K562 (cell line): ENCODE results near the gene LAPTM5. TPM values are rescaled to one million over a fixed set of nuclear protein-coding genes. Genes with fewer than 3 reads are reported as not detected.

Experiments
- BCOR ChIP-seq: fragments of 450-650 bp; IDR thresholded peaks from 2 replicates; pipeline ENCODE4 v1.6.1; 2016
- CBFA2T2 ChIP-seq: fragments of 450-650 bp; conservative IDR thresholded peaks from 2 replicates; pipeline ENCODE4 v1.6.1; 2017; ENCODE audit warnings: mild to moderate bottlenecking
- CC2D1A ChIP-seq: fragments of 450-650 bp; IDR thresholded peaks from 2 replicates; pipeline ENCODE4 v1.6.1; 2017; ENCODE audit warnings: mild to moderate bottlenecking
- DPF2 ChIP-seq: fragments of 450-650 bp; IDR thresholded peaks from 2 replicates; pipeline ENCODE4 v1.6.1; 2016
- HDAC1 ChIP-seq, 2 experiments: fragments of 450-650 bp; IDR thresholded peaks; 2 replicates each; pipeline ENCODE4 v1.6.1; 2016 to 2017; ENCODE audit warnings: inconsistent platforms in 1 of 2, mild to moderate bottlenecking in 1 of 2, moderate library complexity in 1 of 2
- HDAC2 ChIP-seq: fragments of 450-650 bp; IDR thresholded peaks from 2 replicates; pipeline ENCODE4 v1.6.1; 2016; ENCODE audit warnings: mild to moderate bottlenecking
- LCOR ChIP-seq: sonication (generic); formaldehyde crosslinking; IDR thresholded peaks from 2 replicates; pipeline ENCODE4 v1.8.0; 2022; ENCODE audit warnings: mild to moderate bottlenecking, missing genetic modification reagents
- MECOM ChIP-seq: fragments of 250-450 bp; sonication (Bioruptor Pico); IDR thresholded peaks from 2 replicates; pipeline ENCODE4 v1.8.0; 2022; ENCODE audit warnings: inconsistent platforms
- MXI1 ChIP-seq: IDR thresholded peaks from 2 replicates; pipeline ENCODE4 v1.6.1; 2011; ENCODE audit warnings: low read depth, mild to moderate bottlenecking, improper control_type of control experiment, low read length
- PHB2 ChIP-seq: fragments of 450-650 bp; IDR thresholded peaks from 2 replicates; pipeline ENCODE4 v1.6.1; 2017; ENCODE audit warnings: low read depth
- PHF20 ChIP-seq: fragments of 450-650 bp; IDR thresholded peaks from 2 replicates; pipeline ENCODE4 v1.6.1; 2018; ENCODE audit not compliant: partially characterized antibody
- SMARCA4 ChIP-seq: fragments of 450-650 bp; IDR thresholded peaks from 2 replicates; pipeline ENCODE4 v1.6.1; 2016
- SMARCA5 ChIP-seq: fragments of 450-650 bp; IDR thresholded peaks from 2 replicates; pipeline ENCODE4 v1.6.1; 2016
- ZNF586 ChIP-seq: fragments of 450-650 bp; formaldehyde crosslinking; conservative IDR thresholded peaks from 2 replicates; pipeline ENCODE4 v1.4.0; 2020; ENCODE audit warnings: mild to moderate bottlenecking, moderate library complexity
- polyA plus RNA-seq, 8 experiments: library from polyadenylated mRNA; depleted of rRNA in 4 of 8; stranded (reverse) in 5 of 8; unstranded in 3 of 8; fragments of >200 nt; fragmentation: Nextera tagmentation in 2 of 8; fragmentation: Illumina TruSeq in 1 of 8; extraction: Ambion mirVana in 2 of 8; extraction: Trizol in 1 of 8; gene quantifications; 2 replicates each; pipeline versions ENCODE4 v1.2.1 to v1.2.3, GENCODE V29; 2011 to 2014; ENCODE audit warnings: inconsistent platforms in 1 of 8, missing spikeins in 1 of 8
- total RNA-seq, 7 experiments: library from RNA; depleted of rRNA in 6 of 7; stranded (reverse); fragments of >200 nt in 6 of 7; fragmentation: Illumina TruSeq in 2 of 7; extraction: Trizol in 2 of 7; gene quantifications; 2 replicates each; pipeline versions ENCODE4 v1.2.1 to v1.2.3, GENCODE V29; 2011 to 2021; ENCODE audit warnings: low replicate concordance in 1 of 7
- TF ChIP-seq, protein P1 (sequence below): fragments of 250-450 bp; sonication (Bioruptor Pico); IDR thresholded peaks from 2 replicates; pipeline ENCODE4 v1.4.0; 2020
- TF ChIP-seq, protein P2 (sequence below): fragments of 450-650 bp; formaldehyde crosslinking; IDR thresholded peaks from 2 replicates; pipeline ENCODE4 v1.4.0; 2020; ENCODE audit warnings: mild to moderate bottlenecking
- TF ChIP-seq, protein P3 (sequence below): sonication (generic); formaldehyde crosslinking; IDR thresholded peaks from 2 replicates; pipeline ENCODE4 v1.8.0; 2022; ENCODE audit warnings: missing genetic modification reagents, mild to moderate bottlenecking, moderate library complexity, borderline replicate concordance
- TF ChIP-seq, protein P4 (sequence below): fragments of 200-400 bp; formaldehyde crosslinking; IDR thresholded peaks from 2 replicates; pipeline ENCODE4 v1.6.1; 2017; ENCODE audit warnings: mild to moderate bottlenecking, low read depth, low read length, moderate library complexity
- TF ChIP-seq, protein P5 (sequence below), 2 experiments: fragments of 450-650 bp in 1 of 2; sonication (generic) in 1 of 2; formaldehyde crosslinking in 1 of 2; IDR thresholded peaks in 1 of 2; conservative IDR thresholded peaks in 1 of 2; 2 replicates each; pipeline versions ENCODE4 v1.6.1 to v1.8.1; 2016 to 2023; ENCODE audit warnings: mild to moderate bottlenecking in 2 of 2, moderate library complexity in 2 of 2, inconsistent platforms in 1 of 2, missing genetic modification reagents in 1 of 2

LAPTM5 gene
- total and polyA plus RNA-seq, 9 of the 15 experiments (the other 6 are each of a cell fraction or from before 2014, with no cell fraction given) = 2.4 to 47.3 (median 20.3) TPM

DNA sequence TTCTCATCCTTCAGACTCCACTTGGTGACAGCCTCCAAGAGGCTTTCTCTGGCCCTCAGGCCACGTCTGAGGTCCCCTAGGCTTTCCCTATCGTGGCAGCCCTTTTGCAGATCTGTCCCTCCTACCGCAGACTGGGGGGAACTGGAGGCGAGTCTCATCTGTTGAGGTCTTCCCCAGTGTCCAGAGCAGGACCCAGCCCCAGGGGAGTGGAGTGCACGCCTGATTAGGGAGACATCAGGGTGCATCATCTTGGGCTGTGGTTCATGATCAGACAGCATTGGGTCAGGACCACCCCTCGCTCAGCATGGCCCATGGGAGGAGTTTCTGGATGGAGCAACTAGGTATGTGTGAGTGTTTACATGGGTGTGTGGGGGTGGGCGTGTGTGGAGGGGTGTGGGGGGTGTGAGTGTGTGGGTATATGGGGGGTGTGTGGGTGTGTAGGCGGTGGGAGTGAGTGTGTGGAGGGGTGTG lies 25.7 kb downstream of the LAPTM5 start (continued):
- TF ChIP-seq, protein P1, sequence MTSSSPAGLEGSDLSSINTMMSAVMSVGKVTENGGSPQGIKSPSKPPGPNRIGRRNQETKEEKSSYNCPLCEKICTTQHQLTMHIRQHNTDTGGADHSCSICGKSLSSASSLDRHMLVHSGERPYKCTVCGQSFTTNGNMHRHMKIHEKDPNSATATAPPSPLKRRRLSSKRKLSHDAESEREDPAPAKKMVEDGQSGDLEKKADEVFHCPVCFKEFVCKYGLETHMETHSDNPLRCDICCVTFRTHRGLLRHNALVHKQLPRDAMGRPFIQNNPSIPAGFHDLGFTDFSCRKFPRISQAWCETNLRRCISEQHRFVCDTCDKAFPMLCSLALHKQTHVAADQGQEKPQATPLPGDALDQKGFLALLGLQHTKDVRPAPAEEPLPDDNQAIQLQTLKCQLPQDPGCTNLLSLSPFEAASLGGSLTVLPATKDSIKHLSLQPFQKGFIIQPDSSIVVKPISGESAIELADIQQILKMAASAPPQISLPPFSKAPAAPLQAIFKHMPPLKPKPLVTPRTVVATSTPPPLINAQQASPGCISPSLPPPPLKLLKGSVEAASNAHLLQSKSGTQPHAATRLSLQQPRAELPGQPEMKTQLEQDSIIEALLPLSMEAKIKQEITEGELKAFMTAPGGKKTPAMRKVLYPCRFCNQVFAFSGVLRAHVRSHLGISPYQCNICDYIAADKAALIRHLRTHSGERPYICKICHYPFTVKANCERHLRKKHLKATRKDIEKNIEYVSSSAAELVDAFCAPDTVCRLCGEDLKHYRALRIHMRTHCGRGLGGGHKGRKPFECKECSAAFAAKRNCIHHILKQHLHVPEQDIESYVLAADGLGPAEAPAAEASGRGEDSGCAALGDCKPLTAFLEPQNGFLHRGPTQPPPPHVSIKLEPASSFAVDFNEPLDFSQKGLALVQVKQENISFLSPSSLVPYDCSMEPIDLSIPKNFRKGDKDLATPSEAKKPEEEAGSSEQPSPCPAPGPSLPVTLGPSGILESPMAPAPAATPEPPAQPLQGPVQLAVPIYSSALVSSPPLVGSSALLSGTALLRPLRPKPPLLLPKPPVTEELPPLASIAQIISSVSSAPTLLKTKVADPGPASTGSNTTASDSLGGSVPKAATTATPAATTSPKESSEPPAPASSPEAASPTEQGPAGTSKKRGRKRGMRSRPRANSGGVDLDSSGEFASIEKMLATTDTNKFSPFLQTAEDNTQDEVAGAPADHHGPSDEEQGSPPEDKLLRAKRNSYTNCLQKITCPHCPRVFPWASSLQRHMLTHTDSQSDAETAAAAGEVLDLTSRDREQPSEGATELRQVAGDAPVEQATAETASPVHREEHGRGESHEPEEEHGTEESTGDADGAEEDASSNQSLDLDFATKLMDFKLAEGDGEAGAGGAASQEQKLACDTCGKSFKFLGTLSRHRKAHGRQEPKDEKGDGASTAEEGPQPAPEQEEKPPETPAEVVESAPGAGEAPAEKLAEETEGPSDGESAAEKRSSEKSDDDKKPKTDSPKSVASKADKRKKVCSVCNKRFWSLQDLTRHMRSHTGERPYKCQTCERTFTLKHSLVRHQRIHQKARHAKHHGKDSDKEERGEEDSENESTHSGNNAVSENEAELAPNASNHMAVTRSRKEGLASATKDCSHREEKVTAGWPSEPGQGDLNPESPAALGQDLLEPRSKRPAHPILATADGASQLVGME (CRISPR knock-in tag) = peak; percentile 81
- TF ChIP-seq, protein P2, sequence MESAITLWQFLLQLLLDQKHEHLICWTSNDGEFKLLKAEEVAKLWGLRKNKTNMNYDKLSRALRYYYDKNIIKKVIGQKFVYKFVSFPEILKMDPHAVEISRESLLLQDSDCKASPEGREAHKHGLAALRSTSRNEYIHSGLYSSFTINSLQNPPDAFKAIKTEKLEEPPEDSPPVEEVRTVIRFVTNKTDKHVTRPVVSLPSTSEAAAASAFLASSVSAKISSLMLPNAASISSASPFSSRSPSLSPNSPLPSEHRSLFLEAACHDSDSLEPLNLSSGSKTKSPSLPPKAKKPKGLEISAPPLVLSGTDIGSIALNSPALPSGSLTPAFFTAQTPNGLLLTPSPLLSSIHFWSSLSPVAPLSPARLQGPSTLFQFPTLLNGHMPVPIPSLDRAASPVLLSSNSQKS = no peak
- TF ChIP-seq SMARCA4 (0 out of 2 replicates have a peak, but pooled peaks have one; percentile 46), HDAC1 (IDR thresholded peaks at IDR 0.05) (peak in 1 of 2 experiments; percentile 80; a peak in 2 of 4 replicates), LCOR (CRISPR knock-in tag) (0 out of 2 replicates have a peak, but pooled peaks have one; percentile 45), PHB2 (no peak), CBFA2T2 (peak; percentile 51; the same call in 1 of the 2 replicates), ZNF586 (0 out of 2 replicates have a peak, but pooled peaks have one; percentile 4), MXI1 (no peak), HDAC2 (peak; percentile 44; the same call in 1 of the 2 replicates), SMARCA5 (peak; percentile 60; the same call in 1 of the 2 replicates), BCOR (peak; percentile 40), MECOM (CRISPR knock-in tag) (0 out of 2 replicates have a peak, but pooled peaks have one; percentile 40), DPF2 (peak; percentile 59), CC2D1A (0 out of 2 replicates have a peak, but pooled peaks have one; percentile 10), PHF20 (peak; percentile 25)
- TF ChIP-seq, protein P3, sequence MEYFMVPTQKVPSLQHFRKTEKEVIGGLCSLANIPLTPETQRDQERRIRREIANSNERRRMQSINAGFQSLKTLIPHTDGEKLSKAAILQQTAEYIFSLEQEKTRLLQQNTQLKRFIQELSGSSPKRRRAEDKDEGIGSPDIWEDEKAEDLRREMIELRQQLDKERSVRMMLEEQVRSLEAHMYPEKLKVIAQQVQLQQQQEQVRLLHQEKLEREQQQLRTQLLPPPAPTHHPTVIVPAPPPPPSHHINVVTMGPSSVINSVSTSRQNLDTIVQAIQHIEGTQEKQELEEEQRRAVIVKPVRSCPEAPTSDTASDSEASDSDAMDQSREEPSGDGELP (CRISPR knock-in tag) = peak; percentile 74
- TF ChIP-seq, protein P4, sequence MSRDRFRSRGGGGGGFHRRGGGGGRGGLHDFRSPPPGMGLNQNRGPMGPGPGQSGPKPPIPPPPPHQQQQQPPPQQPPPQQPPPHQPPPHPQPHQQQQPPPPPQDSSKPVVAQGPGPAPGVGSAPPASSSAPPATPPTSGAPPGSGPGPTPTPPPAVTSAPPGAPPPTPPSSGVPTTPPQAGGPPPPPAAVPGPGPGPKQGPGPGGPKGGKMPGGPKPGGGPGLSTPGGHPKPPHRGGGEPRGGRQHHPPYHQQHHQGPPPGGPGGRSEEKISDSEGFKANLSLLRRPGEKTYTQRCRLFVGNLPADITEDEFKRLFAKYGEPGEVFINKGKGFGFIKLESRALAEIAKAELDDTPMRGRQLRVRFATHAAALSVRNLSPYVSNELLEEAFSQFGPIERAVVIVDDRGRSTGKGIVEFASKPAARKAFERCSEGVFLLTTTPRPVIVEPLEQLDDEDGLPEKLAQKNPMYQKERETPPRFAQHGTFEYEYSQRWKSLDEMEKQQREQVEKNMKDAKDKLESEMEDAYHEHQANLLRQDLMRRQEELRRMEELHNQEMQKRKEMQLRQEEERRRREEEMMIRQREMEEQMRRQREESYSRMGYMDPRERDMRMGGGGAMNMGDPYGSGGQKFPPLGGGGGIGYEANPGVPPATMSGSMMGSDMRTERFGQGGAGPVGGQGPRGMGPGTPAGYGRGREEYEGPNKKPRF = no peak
- TF ChIP-seq, protein P5, sequence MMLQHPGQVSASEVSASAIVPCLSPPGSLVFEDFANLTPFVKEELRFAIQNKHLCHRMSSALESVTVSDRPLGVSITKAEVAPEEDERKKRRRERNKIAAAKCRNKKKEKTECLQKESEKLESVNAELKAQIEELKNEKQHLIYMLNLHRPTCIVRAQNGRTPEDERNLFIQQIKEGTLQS (IDR thresholded peaks at IDR 0.05) = no peak
- TF ChIP-seq, protein P5 (CRISPR knock-in tag; conservative IDR thresholded peaks at IDR 0.05) = no peak
